ENCODE data around the gene ZNF446.
"Not testable (repeated sequence)": the region's sequence is repeated elsewhere in the genome, so short reads cannot be mapped to it uniquely, and the experiment has no call there.

Gene ZNF446

GRCh38 chr19:58475714-58476497 is at the start of gene ZNF446:
Gene ZNF446, plus strand, starts transcription at chr19:58476352. Its CDS starts 867 bp downstream, at chr19:58477219.
- H3K4me3 ChIP-seq (ENCODE audit: low read depth, low read length) = peak within 1 kb of the TSS; percentile 73

GRCh38 chr19:58428617-58429016 is 47.5 kb upstream of the ZNF446 start:
- no peak overlapping the region for H3K4me3 ChIP-seq (ENCODE audit: low read depth, low read length)

GRCh38 chr19:58429745-58430144 is 46.4 kb upstream of the ZNF446 start:
- H3K4me3 ChIP-seq (ENCODE audit: low read depth, low read length) = no peak overlapping the region

- no peak overlapping the region for H3K4me3 ChIP-seq (ENCODE audit: low read depth, low read length)
Observed at GRCh38 chr19:58434217-58434616, 41.9 kb upstream of the ZNF446 start.

GRCh38 chr19:58439576-58440554 is 36.3 kb upstream of the ZNF446 start, which contains the start of gene ZNF132:
Gene ZNF132, minus strand, starts transcription at chr19:58440153. Its CDS starts 332 bp downstream, at chr19:58439821.
- peak within 1 kb of the TSS; percentile 86 for H3K4me3 ChIP-seq (ENCODE audit: low read depth, low read length)

GRCh38 chr19:58440556-58440955 is 35.6 kb upstream of the ZNF446 start:
- H3K4me3 ChIP-seq (ENCODE audit: low read depth, low read length) = peak overlapping the region; percentile 51

GRCh38 chr19:58442986-58443385 is 33.2 kb upstream of the ZNF446 start:
- not testable (repeated sequence) for H3K4me3 ChIP-seq (ENCODE audit: low read depth, low read length)

GRCh38 chr19:58448860-58449259 is 27.3 kb upstream of the ZNF446 start:
- not testable (repeated sequence) for H3K4me3 ChIP-seq (ENCODE audit: low read depth, low read length)

GRCh38 chr19:58449980-58450379 is 26.2 kb upstream of the ZNF446 start:
- H3K4me3 ChIP-seq (ENCODE audit: low read depth, low read length) = not testable (repeated sequence)

GRCh38 chr19:58450856-58451357 is 25.2 kb upstream of the ZNF446 start:
- H3K4me3 ChIP-seq (ENCODE audit: low read depth, low read length) = peak overlapping the region; percentile 67

GRCh38 chr19:58451358-58452101 is 24.6 kb upstream of the ZNF446 start, which contains the start of gene ZNF324B:
Gene ZNF324B, plus strand, starts transcription at chr19:58451622. Its CDS starts 2,080 bp downstream, at chr19:58453702.
- peak within 1 kb of the TSS; percentile 67 for H3K4me3 ChIP-seq (ENCODE audit: low read depth, low read length)

GRCh38 chr19:58453743-58454142 is 22.4 kb upstream of the ZNF446 start:
- no peak overlapping the region for H3K4me3 ChIP-seq (ENCODE audit: low read depth, low read length)

- no peak overlapping the region for H3K4me3 ChIP-seq (ENCODE audit: low read depth, low read length)
Observed at GRCh38 chr19:58455306-58455705, 20.8 kb upstream of the ZNF446 start.

- no peak overlapping the region for H3K4me3 ChIP-seq (ENCODE audit: low read depth, low read length)
Observed at GRCh38 chr19:58456111-58456510, 20.0 kb upstream of the ZNF446 start.

- no peak overlapping the region for H3K4me3 ChIP-seq (ENCODE audit: low read depth, low read length)
Observed at GRCh38 chr19:58460039-58460438, 16.1 kb upstream of the ZNF446 start.

- peak overlapping the region; percentile 25 for H3K4me3 ChIP-seq (ENCODE audit: low read depth, low read length)
Observed at GRCh38 chr19:58466089-58466759, 9.9 kb upstream of the ZNF446 start.

GRCh38 chr19:58466760-58467589 is 9.2 kb upstream of the ZNF446 start, which contains the start of gene ZNF324:
Gene ZNF324, plus strand, starts transcription at chr19:58467080. Its CDS starts 2,106 bp downstream, at chr19:58469186.
- H3K4me3 ChIP-seq (ENCODE audit: low read depth, low read length) = peak within 1 kb of the TSS; percentile 81

- H3K4me3 ChIP-seq (ENCODE audit: low read depth, low read length) = no peak overlapping the region
Observed at GRCh38 chr19:58468216-58468839, 7.8 kb upstream of the ZNF446 start.

Data from iPS-11a (cell line).